Natural killer cell (primary cell): ENCODE measurements around the gene GBE1. TPM values are rescaled to one million over a fixed set of nuclear protein-coding genes. Genes with fewer than 3 reads are reported as not detected.
A peak's percentile ranks its signal among the peaks of the same experiment; 100 is the strongest.
"Not testable (repeated sequence)": the region's sequence is repeated elsewhere in the genome, so short reads cannot be mapped to it uniquely, and the experiment has no call there.

ENCODE experiments used
- ATAC-seq, 3 donors: fragments of 150-1000 bp in 2 of 3; fragments of 200-7000 bp in 1 of 3; cut with Tn5 transposase; 1 replicate in 1 of 3; 2 replicates in 2 of 3; pipeline ENCODE4 v1.10.0; 2021; ENCODE audit warnings: mild to moderate bottlenecking in 2 of 3, moderate library complexity in 2 of 3
- DNase-seq, 2 donors: peaks; one replicate each; pipeline versions ENCODE4 v3.0.0 to v3.0.0-alpha.2; 2013 to 2021; ENCODE audit warnings: mixed read lengths in 1 of 2
- H3K27ac ChIP-seq: one replicate; pipeline ENCODE4 v1.5.1; 2013; ENCODE audit warnings: mild to moderate bottlenecking, low read length
- H3K27me3 ChIP-seq: one replicate; pipeline ENCODE4 v1.6.1; 2013; ENCODE audit warnings: low read length; ENCODE audit not compliant: control insufficient read depth, insufficient read depth
- H3K36me3 ChIP-seq: one replicate; pipeline ENCODE4 v1.6.1; 2013; ENCODE audit warnings: low read length; ENCODE audit not compliant: control insufficient read depth, insufficient read depth
- H3K4me1 ChIP-seq: one replicate; pipeline ENCODE4 v1.6.1; 2013; ENCODE audit warnings: low read length; ENCODE audit not compliant: control insufficient read depth, insufficient read depth
- H3K4me3 ChIP-seq: one replicate; pipeline ENCODE4 v1.5.1; 2013; ENCODE audit warnings: low read length
- H3K9me3 ChIP-seq: one replicate; pipeline ENCODE4 v1.6.1; 2013; ENCODE audit warnings: low read length; ENCODE audit not compliant: control insufficient read depth, insufficient read depth
- H3K27ac Mint-ChIP-seq, 2 donors: one replicate each; pipeline ENCODE4 v1.8.0; 2022; ENCODE audit warnings: mild to moderate bottlenecking in 2 of 2, mixed read lengths in 2 of 2, moderate library complexity in 1 of 2
- H3K27me3 Mint-ChIP-seq, 2 donors: one replicate each; pipeline ENCODE4 v1.8.0; 2022; ENCODE audit warnings: low read depth in 2 of 2, mixed read lengths in 2 of 2
- H3K36me3 Mint-ChIP-seq: one replicate; pipeline ENCODE4 v1.8.0; 2022; ENCODE audit warnings: mixed read lengths
- H3K4me1 Mint-ChIP-seq, 2 donors: one replicate each; pipeline ENCODE4 v1.8.0; 2022; ENCODE audit warnings: mixed read lengths in 2 of 2
- H3K4me3 Mint-ChIP-seq: one replicate; pipeline ENCODE4 v1.8.0; 2022; ENCODE audit warnings: mild to moderate bottlenecking, moderate library complexity, mixed read lengths
- H3K9me3 Mint-ChIP-seq, 2 donors: one replicate each; pipeline ENCODE4 v1.8.0; 2022; ENCODE audit warnings: mixed read lengths in 2 of 2
- CTCF ChIP-seq: fragments of 200-600 bp; IDR thresholded peaks from one replicate; pipeline ENCODE4 v1.8.0; 2022; ENCODE audit warnings: antibody characterized with exemption
- WGBS: methylation state at CpG from one replicate; pipeline ENCODE4 v1.1.7; 2013; ENCODE audit warnings: missing lambda C conversion rate; ENCODE audit not compliant: insufficient coverage; 5-methylcytosine and 5-hydroxymethylcytosine counted together
- intact Hi-C: fragments of 100-400 bp; cut with micrococcal nuclease; formaldehyde crosslinking; loops from one replicate; pipeline ENCODE4 v1.14.2; 2022
- total RNA-seq, 4 donors: library from RNA; stranded (reverse); fragments of 120-200 nt in 1 of 4; gene quantifications; one replicate each; pipeline versions ENCODE4 v1.2.3 to v1.2.4, GENCODE V29; 2013 to 2022

The GBE1 gene
- total RNA-seq, 3 donors from 2014 or later (not counting 1 experiment from before 2014, with no cell fraction given): 8.8 to 11.8 (median 9.7) TPM

- no peaks in the 10 kb centered on the region for H3K36me3 Mint-ChIP-seq
- Histone ChIP-seq H3K9me3 (no peaks in the 10 kb centered on the region), H3K4me1 (peaks cover 3% of the 10 kb centered on the region), H3K4me3 (peak overlapping the region; percentile 82), H3K27me3 (no peaks in the 10 kb centered on the region), H3K36me3 (no peaks in the 10 kb centered on the region), H3K27ac (peak overlapping the region; percentile 98)
- H3K4me1 Mint-ChIP-seq: peaks cover 21 to 23% of the 10 kb centered on the region in 2 donors
- no peaks in the 10 kb centered on the region for H3K27me3 Mint-ChIP-seq
- no peak for TF ChIP-seq CTCF
- H3K9me3 Mint-ChIP-seq: no peaks in the 10 kb centered on the region
- ATAC-seq: no peak
- peak overlapping the region; percentile 89 for H3K4me3 Mint-ChIP-seq
- H3K27ac Mint-ChIP-seq: peak overlapping the region; percentile 90 to 91
- intact Hi-C loops: no loop called here
- DNase-seq: no peak
- 100% methylated on average over 2 of the region's 3 CpGs for WGBS
These were observed 1.2 kb downstream of the GBE1 start for GRCh38 chr3:81760215-81760614.

- H3K36me3 Mint-ChIP-seq: not testable (repeated sequence)
These were observed 2.7 kb downstream of the GBE1 start for GRCh38 chr3:81758771-81759170.

GRCh38 chr3:81758275-81758674 is 3.2 kb downstream of the GBE1 start:
- H3K27ac ChIP-seq: no peak overlapping the region
- ATAC-seq: no peak
- Mint-ChIP-seq H3K36me3 (peaks cover 6% of the 10 kb centered on the region), H3K4me3 (peak overlapping the region; percentile 43), H3K27ac (no peak overlapping the region), H3K27me3 (no peaks in the 10 kb centered on the region), H3K9me3 (no peaks in the 10 kb centered on the region), H3K4me1 (peaks cover 27 to 28% of the 10 kb centered on the region in 2 donors)
- no peaks in the 10 kb centered on the region for H3K27me3 ChIP-seq
- H3K36me3 ChIP-seq: no peaks in the 10 kb centered on the region
- intact Hi-C loops: no loop called here
- no peak for TF ChIP-seq CTCF
- peaks cover 3% of the 10 kb centered on the region for H3K4me1 ChIP-seq
- DNase-seq: no peak
- H3K9me3 ChIP-seq: no peaks in the 10 kb centered on the region
- H3K4me3 ChIP-seq: no peak overlapping the region
- 100% methylated on average over 1 of the region's 1 CpG for WGBS

More at GRCh38 chr3:81758771-81759170, 2.7 kb downstream of the GBE1 start:
- H3K4me3 Mint-ChIP-seq, ATAC-seq, H3K27me3 Mint-ChIP-seq, DNase-seq, H3K9me3 Mint-ChIP-seq, H3K27ac Mint-ChIP-seq, H3K4me1 ChIP-seq, H3K27ac ChIP-seq, H3K36me3 ChIP-seq, intact Hi-C loops, H3K9me3 ChIP-seq, H3K27me3 ChIP-seq, H3K4me3 ChIP-seq: not testable (repeated sequence)
- H3K4me1 Mint-ChIP-seq: peaks cover 22 to 28% of the 10 kb centered on the region in 2 donors
- 91% methylated on average over 4 of the region's 4 CpGs for WGBS

- DNase-seq: no peak
- H3K9me3 ChIP-seq: no peaks in the 10 kb centered on the region
- no peaks in the 10 kb centered on the region for H3K9me3 Mint-ChIP-seq
- peaks cover 6% of the 10 kb centered on the region for H3K36me3 Mint-ChIP-seq
- H3K27ac Mint-ChIP-seq: no peak overlapping the region
- no peak overlapping the region for H3K4me3 ChIP-seq
- TF ChIP-seq CTCF: no peak
- peaks cover 11 to 12% of the 10 kb centered on the region in 2 donors for H3K4me1 Mint-ChIP-seq
- H3K4me1 ChIP-seq: no peaks in the 10 kb centered on the region
- ATAC-seq: no peak
- H3K4me3 Mint-ChIP-seq: no peak overlapping the region
- WGBS: 81% methylated on average over 2 of the region's 2 CpGs
- no peak overlapping the region for H3K27ac ChIP-seq
- no peaks in the 10 kb centered on the region for H3K27me3 Mint-ChIP-seq
- H3K36me3 ChIP-seq: peaks cover 2% of the 10 kb centered on the region
- intact Hi-C loops: no loop called here
- no peaks in the 10 kb centered on the region for H3K27me3 ChIP-seq
These were observed 7.9 kb downstream of the GBE1 start for GRCh38 chr3:81753416-81754027.
